IMR-90 (cell line): ENCODE results near the gene EXOC6B. TPM values are rescaled to one million over a fixed set of nuclear protein-coding genes. Genes with fewer than 3 reads are reported as not detected.

Experiments
- ATAC-seq: fragments of 200-7000 bp; cut with Tn5 transposase; 2 replicates; pipeline ENCODE4 v1.9.1; 2020; ENCODE audit warnings: low read depth, mild to moderate bottlenecking, moderate library complexity
- BruUV-seq: library from RNA; stranded (reverse); fragments of 400-500 nt; replicated peaks from 2 replicates; lab custom pipeline; 2021; lab: Mats Ljungman, UMichigan
- CTCF ChIA-PET: fragments of 300-600 bp; formaldehyde crosslinking; extraction: SDS; loops from one replicate; lab custom pipeline; 2021; ENCODE audit warnings: antibody characterized with exemption; lab: Yijun Ruan, JAX
- POLR2A ChIA-PET: fragments of 300-600 bp; sonication (Branson Sonifier 250); formaldehyde crosslinking; loops from one replicate; lab custom pipeline; 2022; ENCODE audit warnings: antibody characterized with exemption; ENCODE audit not compliant: unreplicated experiment; lab: Charles Lee
- DNase-seq: peaks from one replicate; pipeline ENCODE4 v3.0.0; 2013
- H2AFZ ChIP-seq: replicated peaks from 2 replicates; pipeline ENCODE3; 2013; ENCODE audit warnings: low read length, mild to moderate bottlenecking; ENCODE audit not compliant: poor library complexity
- H2AK5ac ChIP-seq: 2 replicates; pipeline ENCODE4 v1.6.1; 2013; ENCODE audit warnings: low read depth, low read length, inconsistent platforms
- H2AK9ac ChIP-seq: replicated peaks from 2 replicates; pipeline ENCODE3; 2013; ENCODE audit warnings: mild to moderate bottlenecking, low read depth, low read length, moderate library complexity; ENCODE audit not compliant: poor library complexity
- H2BK120ac ChIP-seq: 2 replicates; pipeline ENCODE4 v1.6.1; 2013; ENCODE audit warnings: low read depth, low read length, inconsistent platforms
- H2BK15ac ChIP-seq: 3 replicates; pipeline ENCODE4 v1.6.1; 2013; ENCODE audit warnings: low read depth, low read length, inconsistent platforms
- H2BK20ac ChIP-seq: 2 replicates; pipeline ENCODE4 v1.6.1; 2013; ENCODE audit warnings: low read depth, mild to moderate bottlenecking, inconsistent platforms, low read length, moderate library complexity
- H2BK5ac ChIP-seq: 2 replicates; pipeline ENCODE4 v1.6.1; 2013; ENCODE audit warnings: mild to moderate bottlenecking, low read depth, low read length, inconsistent platforms; ENCODE audit not compliant: poor library complexity, severe bottlenecking
- H3K14ac ChIP-seq: replicated peaks from 2 replicates; pipeline ENCODE4 v1.6.1; 2013; ENCODE audit warnings: low read depth, low read length, inconsistent platforms
- H3K18ac ChIP-seq: 2 replicates; pipeline ENCODE4 v1.6.1; 2013; ENCODE audit warnings: low read depth, low read length, control low read depth
- H3K23ac ChIP-seq: 2 replicates; pipeline ENCODE4 v1.6.1; 2013; ENCODE audit warnings: low read depth, low read length, inconsistent platforms
- H3K27ac ChIP-seq: 2 replicates; pipeline ENCODE4 v1.5.1; 2013; ENCODE audit warnings: mild to moderate bottlenecking, control low read depth, low read length; ENCODE audit not compliant: insufficient read depth
- H3K27me3 ChIP-seq: 2 replicates; pipeline ENCODE4 v1.6.1; 2013; ENCODE audit warnings: low read length; ENCODE audit not compliant: control insufficient read depth, insufficient read depth
- H3K36me3 ChIP-seq: 2 replicates; pipeline ENCODE4 v1.6.1; 2013; ENCODE audit warnings: low read length, mixed read lengths; ENCODE audit not compliant: control insufficient read depth, insufficient read depth
- H3K4ac ChIP-seq: 2 replicates; pipeline ENCODE4 v1.6.1; 2013; ENCODE audit warnings: low read depth, low read length, inconsistent platforms
- H3K4me1 ChIP-seq: 2 replicates; pipeline ENCODE4 v1.6.1; 2013; ENCODE audit warnings: low read length, mixed read lengths; ENCODE audit not compliant: control insufficient read depth, insufficient read depth
- H3K4me2 ChIP-seq: 2 replicates; pipeline ENCODE4 v1.6.1; 2013; ENCODE audit warnings: low read depth, mild to moderate bottlenecking, control low read depth, low read length, moderate library complexity
- H3K4me3 ChIP-seq: 2 replicates; pipeline ENCODE4 v1.5.1; 2013; ENCODE audit warnings: low read depth, mild to moderate bottlenecking, control low read depth, low read length, moderate library complexity; ENCODE audit not compliant: insufficient read depth
- H3K56ac ChIP-seq: 2 replicates; pipeline ENCODE4 v1.6.1; 2013; ENCODE audit warnings: low read length, inconsistent platforms; ENCODE audit not compliant: insufficient read depth; ENCODE audit errors: extremely low read depth
- H3K79me1 ChIP-seq, 2 experiments: 2 replicates each; pipeline ENCODE4 v1.6.1; 2013; ENCODE audit warnings: low read length in 2 of 2, inconsistent platforms in 1 of 2, low read depth in 1 of 2
- H3K9ac ChIP-seq: 2 replicates; pipeline ENCODE4 v1.6.1; 2013; ENCODE audit warnings: low read depth, low read length, control low read depth
- H3K9me1 ChIP-seq: 2 replicates; pipeline ENCODE4 v1.6.1; 2013; ENCODE audit warnings: low read length, inconsistent platforms; ENCODE audit not compliant: insufficient read depth
- H3K9me3 ChIP-seq: 2 replicates; pipeline ENCODE4 v1.6.1; 2013; ENCODE audit warnings: low read length; ENCODE audit not compliant: control insufficient read depth, insufficient read depth
- H4K20me1 ChIP-seq: 2 replicates; pipeline ENCODE4 v1.6.1; 2013; ENCODE audit warnings: low read length, inconsistent platforms; ENCODE audit not compliant: insufficient read depth
- H4K5ac ChIP-seq: 2 replicates; pipeline ENCODE4 v1.6.1; 2013; ENCODE audit warnings: mild to moderate bottlenecking, low read depth, low read length, control low read depth
- H4K8ac ChIP-seq, 2 experiments: 2 replicates each; pipeline ENCODE4 v1.6.1; 2013; ENCODE audit warnings: low read depth in 2 of 2, low read length in 2 of 2, control low read depth in 1 of 2, inconsistent platforms in 1 of 2
- H4K91ac ChIP-seq: 2 replicates; pipeline ENCODE4 v1.6.1; 2013; ENCODE audit warnings: low read depth, low read length, inconsistent platforms; ENCODE audit not compliant: insufficient read depth
- BHLHE40 ChIP-seq: fragments of 150-350 bp; IDR thresholded peaks from 2 replicates; pipeline ENCODE4 v1.6.1; 2016; ENCODE audit warnings: mild to moderate bottlenecking, low read depth, low read length
- CEBPB ChIP-seq: IDR thresholded peaks from 2 replicates; pipeline ENCODE4 v1.6.1; 2012; ENCODE audit warnings: low read depth, low read length, improper control_type of control experiment
- CHD1 ChIP-seq: IDR thresholded peaks from 2 replicates; pipeline ENCODE4 v1.6.1; 2012; ENCODE audit warnings: low read depth, low read length, improper control_type of control experiment
- CTCF ChIP-seq: conservative IDR thresholded peaks from 2 replicates; pipeline ENCODE4 v1.5.1; 2012; ENCODE audit warnings: mild to moderate bottlenecking, low read depth, low read length, improper control_type of control experiment
- ELK1 ChIP-seq: fragments of 150-350 bp; IDR thresholded peaks from 2 replicates; pipeline ENCODE4 v1.6.1; 2016; ENCODE audit warnings: low read depth, mild to moderate bottlenecking, low read length, moderate library complexity, borderline replicate concordance
- MAFK ChIP-seq: IDR thresholded peaks from 2 replicates; pipeline ENCODE4 v1.6.1; 2012; ENCODE audit warnings: low read depth, low read length, improper control_type of control experiment
- MAZ ChIP-seq: IDR thresholded peaks from 2 replicates; pipeline ENCODE4 v1.6.1; 2012; ENCODE audit warnings: low read depth, mild to moderate bottlenecking, low read length, improper control_type of control experiment, moderate library complexity, borderline replicate concordance
- MXI1 ChIP-seq: IDR thresholded peaks from 2 replicates; pipeline ENCODE4 v1.6.1; 2012; ENCODE audit warnings: low read depth, mild to moderate bottlenecking, low read length, moderate library complexity, borderline replicate concordance
- NFE2L2 ChIP-seq: fragments of 150-350 bp; IDR thresholded peaks from 2 replicates; pipeline ENCODE4 v1.6.1; 2016; ENCODE audit warnings: low read depth, mild to moderate bottlenecking, low read length
- RAD21 ChIP-seq: IDR thresholded peaks from 2 replicates; pipeline ENCODE4 v1.6.1; 2012; ENCODE audit warnings: low read length, improper control_type of control experiment
- RCOR1 ChIP-seq: IDR thresholded peaks from 2 replicates; pipeline ENCODE4 v1.6.1; 2012; ENCODE audit warnings: mild to moderate bottlenecking, low read length, improper control_type of control experiment; ENCODE audit not compliant: insufficient replicate concordance
- RFX5 ChIP-seq: IDR thresholded peaks from 2 replicates; pipeline ENCODE4 v1.8.0; 2012; ENCODE audit warnings: low read depth, mild to moderate bottlenecking, low read length, moderate library complexity
- SMC3 ChIP-seq: fragments of 150-350 bp; IDR thresholded peaks from 2 replicates; pipeline ENCODE4 v1.6.1; 2016; ENCODE audit warnings: low read depth, mild to moderate bottlenecking, antibody characterized with exemption, low read length, moderate library complexity
- USF2 ChIP-seq: fragments of 150-350 bp; IDR thresholded peaks from 2 replicates; pipeline ENCODE4 v1.6.1; 2017; ENCODE audit warnings: mild to moderate bottlenecking, antibody characterized with exemption, low read length, low read depth
- WGBS, 2 experiments: methylation state at CpG; one replicate each; pipeline versions ENCODE4 v1.1.5 to v1.1.7; 2013; ENCODE audit warnings: missing lambda C conversion rate in 2 of 2; ENCODE audit not compliant: insufficient read length in 1 of 2; ENCODE audit errors: extremely low coverage in 2 of 2; 5-methylcytosine and 5-hydroxymethylcytosine counted together
- dilution Hi-C: fragments of 300-500 bp; cut with HindIII; formaldehyde crosslinking; loops from one replicate; pipeline ENCODE4 v1.14.3; 2018; ENCODE audit warnings: low sequenced_read_pairs; ENCODE audit not compliant: unreplicated experiment
- in situ Hi-C: fragments of 300-500 bp; cut with MboI; formaldehyde crosslinking; loops from 3 replicates; pipeline ENCODE4 v1.14.3; 2019; ENCODE audit warnings: low sequenced_read_pairs, inconsistent platforms, mixed read lengths
- intact Hi-C: fragments of 100-400 bp; cut with micrococcal nuclease; formaldehyde crosslinking; loops from 2 replicates; pipeline ENCODE4 v1.10.0; 2022
- polyA plus RNA-seq, 3 experiments: library from polyadenylated mRNA; depleted of rRNA; stranded (reverse); fragments of >200 nt; gene quantifications; 2 replicates each; pipeline ENCODE4 v1.2.3, GENCODE V29; 2012; ENCODE audit warnings: low replicate concordance in 1 of 3
- total RNA-seq: library from RNA; depleted of rRNA; stranded (reverse); fragments of >200 nt; gene quantifications from 2 replicates; pipeline ENCODE4 v1.2.3, GENCODE V29; 2012

Gene EXOC6B
- total and polyA plus RNA-seq, 2 of the 4 experiments (the other 2 are of a cell fraction) = 10.2 to 29.4 TPM

GRCh38 chr2:72146347-72147302 lies 679.2 kb downstream of the EXOC6B start:
- Histone ChIP-seq H2BK5ac (no peak overlapping the region), H3K27ac (no peak overlapping the region), H3K56ac (no peak overlapping the region), H2BK20ac (no peak overlapping the region), H3K4ac (no peak overlapping the region), H4K5ac (no peak overlapping the region), H2AFZ (peak overlapping the region; percentile 40), H3K79me1 (no peaks in the 10 kb centered on the region), H3K9me3 (peaks cover 9% of the 10 kb centered on the region), H2AK9ac (no peak overlapping the region), H4K91ac (no peak overlapping the region), H4K20me1 (peaks cover 5% of the 10 kb centered on the region; the same call in 1 of the 2 replicates), H3K36me3 (no peaks in the 10 kb centered on the region), H2BK120ac (no peak overlapping the region), H3K9ac (no peak overlapping the region), H3K4me2 (no peak overlapping the region), H3K14ac (no peak overlapping the region), H3K4me1 (peaks cover 17% of the 10 kb centered on the region; the same call in 1 of the 2 replicates), H2BK15ac (no peak overlapping the region), H2AK5ac (no peak overlapping the region), H3K23ac (no peak overlapping the region; the same call in 1 of the 2 replicates), H3K27me3 (peaks cover 90% of the 10 kb centered on the region), H3K18ac (no peak overlapping the region), H3K4me3 (no peak overlapping the region), H3K9me1 (no peaks in the 10 kb centered on the region), H4K8ac (no peak overlapping the region)
- ChIA-PET CTCF (no interaction called here), POLR2A (no interaction called here)
- no TSS peak for BruUV-seq
- no peak for DNase-seq
- in situ Hi-C loops = no loop called here
- dilution Hi-C loops = no loop called here
- no peak for ATAC-seq
- WGBS, 2 experiments = 2% methylated on average over 21 of the region's 58 CpGs; no CpG with 5 or more reads in 1 of the 2 experiments
- intact Hi-C loops = no loop called here
- TF ChIP-seq CTCF = no peak
- TF ChIP-seq RAD21 = no peak
- no peak for TF ChIP-seq MXI1
- TF ChIP-seq MAZ = no peak
- no peak for TF ChIP-seq ELK1
- no peak for TF ChIP-seq RFX5
- no peak for TF ChIP-seq CEBPB
- TF ChIP-seq RCOR1 = no peak
- no peak for TF ChIP-seq SMC3
- TF ChIP-seq MAFK = no peak
- no peak for TF ChIP-seq USF2
- TF ChIP-seq CHD1 = no peak
- TF ChIP-seq NFE2L2 = no peak
- TF ChIP-seq BHLHE40 = no peak
